Osteocyte (in vitro differentiated cells): ENCODE data around the gene SMAD1. TPM values are rescaled to one million over a fixed set of nuclear protein-coding genes. Genes with fewer than 3 reads are reported as not detected.

ENCODE experiments used
- DNase-seq: peaks from one replicate; pipeline ENCODE4 v3.0.0; 2021; ENCODE audit warnings: mixed read lengths; ENCODE audit not compliant: unreplicated experiment; ENCODE audit errors: extremely low spot score
- H3K27ac Mint-ChIP-seq: one replicate; pipeline ENCODE4 v1.8.0; 2021; ENCODE audit warnings: mild to moderate bottlenecking, mixed read lengths; ENCODE audit not compliant: unreplicated experiment
- H3K27me3 Mint-ChIP-seq: one replicate; pipeline ENCODE4 v1.8.0; 2021; ENCODE audit warnings: mixed read lengths; ENCODE audit not compliant: unreplicated experiment
- H3K36me3 Mint-ChIP-seq: one replicate; pipeline ENCODE4 v1.8.0; 2021; ENCODE audit warnings: mixed read lengths; ENCODE audit not compliant: unreplicated experiment
- H3K4me1 Mint-ChIP-seq: one replicate; pipeline ENCODE4 v1.8.0; 2021; ENCODE audit warnings: mixed read lengths; ENCODE audit not compliant: unreplicated experiment
- H3K4me3 Mint-ChIP-seq: one replicate; pipeline ENCODE4 v1.8.0; 2021; ENCODE audit warnings: mild to moderate bottlenecking, moderate library complexity, mixed read lengths; ENCODE audit not compliant: unreplicated experiment
- H3K9me3 Mint-ChIP-seq: one replicate; pipeline ENCODE4 v1.8.0; 2021; ENCODE audit warnings: mixed read lengths; ENCODE audit not compliant: unreplicated experiment
- CTCF ChIP-seq: fragments of 200-600 bp; sonication (generic); IDR thresholded peaks from 2 replicates; pipeline ENCODE4 v1.5.0; 2021; ENCODE audit warnings: antibody characterized with exemption, mild to moderate bottlenecking, moderate library complexity
- total RNA-seq: library from RNA; stranded (reverse); gene quantifications from 2 replicates; pipeline ENCODE4 v1.2.1, GENCODE V29; 2021

Gene SMAD1
- total RNA-seq, 1 donor from 2014 or later, result 18.1 TPM

GRCh38 chr4:145492376-145492775 is 10.7 kb downstream of the SMAD1 start:
- H3K36me3 Mint-ChIP-seq, result peaks cover 2% of the 10 kb centered on the region

GRCh38 chr4:145493166-145493565 is 11.5 kb downstream of the SMAD1 start:
- H3K27ac Mint-ChIP-seq, result no peak overlapping the region
- peaks cover 12% of the 10 kb centered on the region for H3K4me1 Mint-ChIP-seq
- H3K9me3 Mint-ChIP-seq, result no peaks in the 10 kb centered on the region
- no peak for DNase-seq
- H3K36me3 Mint-ChIP-seq, result peaks cover 2% of the 10 kb centered on the region
- no peak for TF ChIP-seq CTCF
- H3K4me3 Mint-ChIP-seq, result no peak overlapping the region
- H3K27me3 Mint-ChIP-seq, result no peaks in the 10 kb centered on the region

More at GRCh38 chr4:145492376-145492775, 10.7 kb downstream of the SMAD1 start:
- no peaks in the 10 kb centered on the region for H3K9me3 Mint-ChIP-seq
- peaks cover 5% of the 10 kb centered on the region for H3K4me1 Mint-ChIP-seq
- no peak overlapping the region for H3K27ac Mint-ChIP-seq
- DNase-seq, result no peak
- no peak overlapping the region for H3K4me3 Mint-ChIP-seq
- TF ChIP-seq CTCF, result no peak
- H3K27me3 Mint-ChIP-seq, result no peaks in the 10 kb centered on the region

- no peaks in the 10 kb centered on the region for H3K9me3 Mint-ChIP-seq
- H3K4me3 Mint-ChIP-seq, result no peak overlapping the region
- no peak overlapping the region for H3K27ac Mint-ChIP-seq
- peaks cover 3% of the 10 kb centered on the region for H3K36me3 Mint-ChIP-seq
- no peaks in the 10 kb centered on the region for H3K27me3 Mint-ChIP-seq
- peaks cover 17% of the 10 kb centered on the region for H3K4me1 Mint-ChIP-seq
- no peak for DNase-seq
- TF ChIP-seq CTCF, result no peak
Observed at GRCh38 chr4:145494666-145495270, 13.1 kb downstream of the SMAD1 start.

- Mint-ChIP-seq H3K27ac (no peak overlapping the region), H3K27me3 (no peaks in the 10 kb centered on the region), H3K4me1 (peaks cover 17% of the 10 kb centered on the region), H3K9me3 (no peaks in the 10 kb centered on the region), H3K4me3 (no peak overlapping the region), H3K36me3 (peaks cover 8% of the 10 kb centered on the region)
- DNase-seq, result no peak
- no peak for TF ChIP-seq CTCF
Observed at GRCh38 chr4:145496292-145496691, 14.6 kb downstream of the SMAD1 start.

GRCh38 chr4:145497199-145498149 is 15.8 kb downstream of the SMAD1 start:
- H3K4me1 Mint-ChIP-seq, result peaks cover 17% of the 10 kb centered on the region
- TF ChIP-seq CTCF, result no peak
- no peak overlapping the region for H3K27ac Mint-ChIP-seq
- no peaks in the 10 kb centered on the region for H3K9me3 Mint-ChIP-seq
- no peak for DNase-seq
- no peak overlapping the region for H3K4me3 Mint-ChIP-seq
- H3K36me3 Mint-ChIP-seq, result peaks cover 8% of the 10 kb centered on the region
- no peaks in the 10 kb centered on the region for H3K27me3 Mint-ChIP-seq
